ENCODE data around the gene UBALD1.
"Not testable (repeated sequence)": the region's sequence is repeated elsewhere in the genome, so short reads cannot be mapped to it uniquely, and the experiment has no call there.

The UBALD1 gene

GRCh38 chr16:4593086-4593485 is 21.6 kb downstream of the UBALD1 start:
- peak; percentile 74 for DNase-seq

- no peak for DNase-seq
Observed at GRCh38 chr16:4591706-4592470, 22.8 kb downstream of the UBALD1 start.

- no peak for DNase-seq
Observed at GRCh38 chr16:4591191-4591590, 23.5 kb downstream of the UBALD1 start.

- no peak for DNase-seq
Observed at GRCh38 chr16:4588961-4589360, 25.7 kb downstream of the UBALD1 start.

GRCh38 chr16:4588386-4588785 is 26.3 kb downstream of the UBALD1 start:
- DNase-seq: no peak

- DNase-seq: no peak
Observed at GRCh38 chr16:4586291-4586690, 28.4 kb downstream of the UBALD1 start.

- no peak for DNase-seq
Observed at GRCh38 chr16:4583906-4584305, 30.8 kb downstream of the UBALD1 start.

GRCh38 chr16:4580250-4580649 is 34.4 kb downstream of the UBALD1 start:
- no peak for DNase-seq

GRCh38 chr16:4578961-4579530 is 35.6 kb downstream of the UBALD1 start:
- DNase-seq: peak; percentile 16

- no peak for DNase-seq
Observed at GRCh38 chr16:4576008-4576407, 38.7 kb downstream of the UBALD1 start.

- no peak for DNase-seq
Observed at GRCh38 chr16:4574919-4575705, 39.6 kb downstream of the UBALD1 start.

GRCh38 chr16:4573926-4574325 is 40.8 kb downstream of the UBALD1 start:
- DNase-seq: not testable (repeated sequence)

GRCh38 chr16:4572715-4573114 is 42.0 kb downstream of the UBALD1 start:
- DNase-seq: no peak

GRCh38 chr16:4570688-4571321 is 43.9 kb downstream of the UBALD1 start:
- DNase-seq: no peak

- no peak for DNase-seq
Observed at GRCh38 chr16:4570086-4570485, 44.6 kb downstream of the UBALD1 start.

- no peak for DNase-seq
Observed at GRCh38 chr16:4566144-4566543, 48.5 kb downstream of the UBALD1 start.

GRCh38 chr16:4564661-4565267 is 49.9 kb downstream of the UBALD1 start:
- no peak for DNase-seq

GRCh38 chr16:4561596-4561995 is 53.1 kb downstream of the UBALD1 start:
- no peak for DNase-seq

Measured in NCI-H1092 treated with DMSO at 0.1 percent for 48 hours (cell line).